ENCODE measurements around the gene ARSI.

DNA sequence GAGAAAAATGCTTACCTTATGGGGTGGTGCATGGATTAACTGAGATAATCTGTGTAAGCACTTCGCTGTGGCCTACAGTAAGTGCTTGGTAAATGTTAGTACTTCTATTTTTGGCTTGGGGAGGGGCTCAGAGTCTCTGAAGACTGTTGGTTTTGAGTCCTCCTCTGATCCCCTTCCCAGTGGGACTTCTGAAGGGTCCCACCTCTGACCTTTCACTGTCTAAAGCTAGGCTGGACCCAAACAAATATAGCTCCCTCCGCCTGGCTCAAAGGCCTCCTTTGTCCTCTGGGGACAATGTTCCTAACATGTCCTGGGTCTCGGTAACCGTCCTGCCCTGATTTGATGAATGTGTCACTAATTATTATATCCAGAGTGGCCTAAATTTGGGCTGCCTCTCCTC lies 47.9 kb downstream of the ARSI start:
- no peak for TF ChIP-seq POLR2AphosphoS5 (IDR thresholded peaks at IDR 0.05; ENCODE audit: low read depth, low read length)
- TF ChIP-seq, protein P1, sequence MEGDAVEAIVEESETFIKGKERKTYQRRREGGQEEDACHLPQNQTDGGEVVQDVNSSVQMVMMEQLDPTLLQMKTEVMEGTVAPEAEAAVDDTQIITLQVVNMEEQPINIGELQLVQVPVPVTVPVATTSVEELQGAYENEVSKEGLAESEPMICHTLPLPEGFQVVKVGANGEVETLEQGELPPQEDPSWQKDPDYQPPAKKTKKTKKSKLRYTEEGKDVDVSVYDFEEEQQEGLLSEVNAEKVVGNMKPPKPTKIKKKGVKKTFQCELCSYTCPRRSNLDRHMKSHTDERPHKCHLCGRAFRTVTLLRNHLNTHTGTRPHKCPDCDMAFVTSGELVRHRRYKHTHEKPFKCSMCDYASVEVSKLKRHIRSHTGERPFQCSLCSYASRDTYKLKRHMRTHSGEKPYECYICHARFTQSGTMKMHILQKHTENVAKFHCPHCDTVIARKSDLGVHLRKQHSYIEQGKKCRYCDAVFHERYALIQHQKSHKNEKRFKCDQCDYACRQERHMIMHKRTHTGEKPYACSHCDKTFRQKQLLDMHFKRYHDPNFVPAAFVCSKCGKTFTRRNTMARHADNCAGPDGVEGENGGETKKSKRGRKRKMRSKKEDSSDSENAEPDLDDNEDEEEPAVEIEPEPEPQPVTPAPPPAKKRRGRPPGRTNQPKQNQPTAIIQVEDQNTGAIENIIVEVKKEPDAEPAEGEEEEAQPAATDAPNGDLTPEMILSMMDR (IDR thresholded peaks at IDR 0.05) = no peak
